Myometrial cell (primary cell): ENCODE data around the gene PHKA2. TPM values are rescaled to one million over a fixed set of nuclear protein-coding genes. Genes with fewer than 3 reads are reported as not detected.

Experiments used
- total RNA-seq: library from RNA; depleted of rRNA; stranded (reverse); fragments of >200 nt; gene quantifications from 2 replicates; pipeline ENCODE4 v1.2.3, GENCODE V29; 2015

PHKA2 gene
- 12.4 and 21.6 TPM in 2 replicates for total RNA-seq

GRCh38 chrX:18983666-18984380 is at the start of gene PHKA2:
TSS of gene PHKA2 (minus strand) at chrX:18984114. CDS start at chrX:18983932, 182 bp downstream.

Other genes starting within 250 kb of the PHKA2 start
- not detected in 2 replicates for gene ADGRG2, start 138.4 kb upstream of the PHKA2 start, total RNA-seq